CD4-positive, alpha-beta T cell treated with Interleukin-1 beta for 1 hour (primary cell): ENCODE results near the gene APH1B.

Experiments used
- DNase-seq, 2 donors: peaks; one replicate each; pipeline ENCODE4 v3.0.0-alpha.2; 2020 to 2022

Gene APH1B

GRCh38 chr15:63357731-63358130 lies 80.3 kb downstream of the APH1B start:
- DNase-seq = no peak

GRCh38 chr15:63358241-63359029 lies 81.0 kb downstream of the APH1B start:
- DNase-seq = no peak
